ENCODE measurements around the gene ST6GALNAC3.
"Not testable (repeated sequence)": the region's sequence is repeated elsewhere in the genome, so short reads cannot be mapped to it uniquely, and the experiment has no call there.

Gene ST6GALNAC3

GRCh38 chr1:76070538-76070937, 4.0 kb upstream of the ST6GALNAC3 start:
- FAIRE-seq = no peak
- no peak for DNase-seq (ENCODE audit: insufficient read length, low spot score)

DNA sequence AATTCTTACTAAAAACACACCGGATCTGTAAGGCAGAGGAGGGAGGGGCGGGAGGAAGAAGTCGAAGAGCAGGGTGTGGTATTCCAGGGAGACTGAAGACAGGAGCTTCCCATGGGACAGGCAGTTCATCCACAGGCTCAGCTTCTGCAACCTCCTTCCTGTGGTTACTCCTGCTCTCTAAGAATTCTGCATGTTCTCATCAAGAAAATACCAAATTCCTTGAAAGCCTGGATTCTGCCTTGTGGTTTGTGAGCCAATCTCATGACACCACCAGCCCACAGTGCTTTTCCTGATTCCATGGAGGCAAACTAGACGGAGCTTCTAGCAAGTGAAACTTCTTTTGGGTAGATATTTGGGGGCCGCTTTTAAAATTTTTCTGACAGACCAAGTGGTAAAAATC, 1.1 kb upstream of the ST6GALNAC3 start:
- DNase-seq (ENCODE audit: insufficient read length, low spot score) (no peak), FAIRE-seq (no peak)

GRCh38 chr1:76075188-76075489, 593 bp downstream of the ST6GALNAC3 start:
- DNase-seq (ENCODE audit: insufficient read length, low spot score) (no peak), FAIRE-seq (no peak)

GRCh38 chr1:76075877-76076276, 1.3 kb downstream of the ST6GALNAC3 start:
- DNase-seq (ENCODE audit: insufficient read length, low spot score) (no peak), FAIRE-seq (no peak)

- FAIRE-seq (no peak), DNase-seq (ENCODE audit: insufficient read length, low spot score) (no peak)
Measured at GRCh38 chr1:76079475-76080227, 5.1 kb downstream of the ST6GALNAC3 start.

GRCh38 chr1:76080552-76081079, 6.1 kb downstream of the ST6GALNAC3 start:
- DNase-seq (ENCODE audit: insufficient read length, low spot score) (no peak), FAIRE-seq (no peak)

DNA sequence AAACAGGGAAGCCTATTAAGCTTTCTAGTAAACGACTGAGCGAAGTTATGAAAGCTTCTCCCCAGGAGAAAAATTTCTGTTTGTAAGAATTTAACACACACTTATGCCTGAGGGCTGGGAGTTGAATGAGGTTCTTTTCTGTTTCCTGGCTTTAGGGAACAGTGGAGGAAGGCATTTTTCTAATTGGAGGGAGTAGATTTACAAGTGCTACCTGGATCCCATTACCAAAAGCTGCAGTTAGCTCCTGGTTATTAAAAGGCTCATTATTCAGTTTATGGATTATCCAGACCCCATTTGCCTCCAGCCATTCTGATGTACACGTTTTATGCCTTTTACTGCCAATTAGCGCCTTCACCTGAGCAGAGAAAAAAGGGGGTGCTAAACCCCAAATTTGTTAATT, 7.5 kb downstream of the ST6GALNAC3 start:
- FAIRE-seq = no peak
- DNase-seq (ENCODE audit: insufficient read length, low spot score) = no peak

DNA sequence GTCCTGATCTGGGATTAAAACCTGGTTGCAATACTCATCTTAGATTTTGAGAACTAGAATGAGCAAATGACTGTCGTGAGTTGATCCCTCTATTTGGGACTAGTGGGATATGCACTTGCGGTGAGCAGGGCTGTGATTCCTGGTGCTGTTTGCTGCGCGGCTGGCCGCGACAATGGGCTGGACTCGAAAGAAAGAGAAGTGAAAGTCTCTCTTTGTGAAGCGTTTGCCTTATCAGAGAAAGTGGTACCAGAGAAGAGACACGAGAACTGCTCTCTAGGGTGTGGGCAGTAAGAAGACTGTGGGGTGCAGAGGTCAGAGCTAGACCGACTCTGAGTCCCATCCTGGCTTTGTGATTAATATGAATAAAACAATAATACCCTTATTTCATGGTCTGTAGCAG, 8.6 kb downstream of the ST6GALNAC3 start:
- FAIRE-seq = no peak
- no peak for DNase-seq (ENCODE audit: insufficient read length, low spot score)

- FAIRE-seq = no peak
- no peak for DNase-seq (ENCODE audit: insufficient read length, low spot score)
Measured at GRCh38 chr1:76084029-76084627, 9.6 kb downstream of the ST6GALNAC3 start.

DNA sequence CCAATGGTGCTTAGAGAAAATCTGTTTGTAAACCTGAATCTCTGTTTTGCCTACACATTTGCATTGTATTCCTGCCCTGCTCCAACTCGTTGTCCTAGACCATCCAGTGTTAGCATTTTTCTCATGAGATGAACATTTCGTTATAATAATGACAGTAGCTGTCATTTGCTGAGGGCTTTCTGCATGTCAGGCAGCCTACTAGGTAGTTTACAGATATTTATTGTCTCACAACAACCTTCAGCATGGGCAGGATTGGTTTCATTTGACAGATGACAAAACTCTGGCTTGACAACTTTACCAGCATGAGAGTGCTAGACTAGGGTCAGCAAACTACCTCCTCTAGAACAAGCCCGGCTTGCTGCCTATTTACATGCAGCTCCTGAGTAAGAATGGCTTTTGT, 10.1 kb downstream of the ST6GALNAC3 start:
- DNase-seq (ENCODE audit: insufficient read length, low spot score) = no peak
- FAIRE-seq = no peak

DNA sequence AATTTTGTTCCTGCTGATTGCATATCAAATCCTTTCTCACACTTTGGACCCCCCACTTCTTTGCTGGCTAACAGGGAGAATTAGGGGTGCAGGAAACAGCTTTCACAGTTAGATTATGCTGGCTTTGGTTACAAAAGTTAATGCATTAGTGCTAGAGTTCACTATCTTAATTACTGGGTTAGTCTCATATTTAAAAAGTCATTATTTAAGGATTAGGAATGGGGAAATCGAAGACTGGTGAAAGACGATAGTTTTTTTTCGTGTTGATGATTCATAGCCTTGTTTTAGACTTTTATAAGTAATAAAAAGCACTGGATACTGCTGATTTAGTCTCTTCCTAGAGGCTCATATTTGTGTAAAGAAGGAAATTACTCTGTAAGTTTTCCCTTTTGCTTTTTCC, 11.6 kb downstream of the ST6GALNAC3 start:
- no peak for FAIRE-seq
- DNase-seq (ENCODE audit: insufficient read length, low spot score) = no peak

- DNase-seq (ENCODE audit: insufficient read length, low spot score) = no peak
- FAIRE-seq = no peak
Measured at GRCh38 chr1:76086597-76086996, 12.1 kb downstream of the ST6GALNAC3 start.

- DNase-seq (ENCODE audit: insufficient read length, low spot score) = no peak
- FAIRE-seq = no peak
Measured at GRCh38 chr1:76090283-76091203, 16.0 kb downstream of the ST6GALNAC3 start.

DNA sequence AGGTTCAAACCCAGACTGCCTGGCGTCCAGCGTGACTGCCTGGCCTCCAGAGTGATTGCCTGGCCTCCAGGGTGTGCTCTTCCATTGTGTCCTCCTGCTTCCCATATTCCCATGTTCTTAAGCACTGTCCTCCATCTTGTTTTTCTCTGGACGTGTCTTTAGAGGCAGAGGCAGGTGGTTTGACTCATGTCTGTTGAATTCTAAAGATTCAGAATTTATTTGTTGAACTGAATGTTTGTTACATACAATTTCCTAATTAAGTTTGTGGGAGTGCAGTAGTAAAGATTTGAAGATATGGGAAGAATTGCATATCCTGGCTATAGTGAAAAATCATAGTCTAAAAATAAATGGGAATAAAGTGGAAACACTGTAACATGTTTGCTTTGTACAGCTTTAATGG, 18.3 kb downstream of the ST6GALNAC3 start:
- no peak for DNase-seq (ENCODE audit: insufficient read length, low spot score)
- FAIRE-seq = no peak

GRCh38 chr1:76093522-76094312, 19.2 kb downstream of the ST6GALNAC3 start:
- FAIRE-seq (no peak), DNase-seq (ENCODE audit: insufficient read length, low spot score) (no peak)

DNA sequence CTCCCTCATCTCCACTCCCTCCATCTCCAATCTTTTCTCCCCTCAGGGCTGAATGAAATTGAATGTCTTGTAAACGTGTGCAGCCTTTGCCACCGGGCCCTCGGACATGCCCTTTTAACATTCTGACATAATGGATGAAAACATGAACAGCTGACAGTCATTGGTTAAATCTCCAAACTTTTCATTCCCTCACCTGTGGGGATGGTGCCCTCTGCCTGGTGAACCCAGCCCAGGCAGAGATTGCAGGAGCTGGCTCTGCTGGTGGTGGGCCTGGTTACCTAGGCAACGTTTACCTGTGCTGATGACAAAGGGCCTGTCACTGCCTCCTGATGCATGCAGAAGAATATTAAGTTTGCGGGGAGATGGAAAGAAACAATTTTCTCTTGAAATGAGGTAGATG, 21.3 kb downstream of the ST6GALNAC3 start:
- FAIRE-seq (no peak), DNase-seq (ENCODE audit: insufficient read length, low spot score) (no peak)

DNA sequence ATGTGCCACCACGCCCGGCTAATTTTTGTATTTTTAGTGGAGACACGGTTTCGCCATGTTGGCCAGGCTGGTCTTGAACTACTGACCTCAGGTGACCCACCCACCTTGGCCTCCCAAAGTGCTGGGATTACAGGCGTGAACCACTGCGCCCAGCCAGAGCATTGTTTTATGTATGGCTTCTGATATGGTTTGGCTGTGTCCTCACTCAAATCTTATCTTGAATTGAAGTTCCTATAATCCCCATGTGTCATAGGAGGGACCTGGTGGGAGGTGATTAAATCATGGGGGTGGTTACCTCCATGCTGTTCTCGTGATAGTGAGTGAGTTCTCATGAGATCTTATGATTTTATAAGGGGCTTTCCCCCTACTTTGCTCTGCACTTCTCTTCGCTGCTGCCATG, 22.5 kb downstream of the ST6GALNAC3 start:
- not testable (repeated sequence) for DNase-seq (ENCODE audit: insufficient read length, low spot score); FAIRE-seq

DNA sequence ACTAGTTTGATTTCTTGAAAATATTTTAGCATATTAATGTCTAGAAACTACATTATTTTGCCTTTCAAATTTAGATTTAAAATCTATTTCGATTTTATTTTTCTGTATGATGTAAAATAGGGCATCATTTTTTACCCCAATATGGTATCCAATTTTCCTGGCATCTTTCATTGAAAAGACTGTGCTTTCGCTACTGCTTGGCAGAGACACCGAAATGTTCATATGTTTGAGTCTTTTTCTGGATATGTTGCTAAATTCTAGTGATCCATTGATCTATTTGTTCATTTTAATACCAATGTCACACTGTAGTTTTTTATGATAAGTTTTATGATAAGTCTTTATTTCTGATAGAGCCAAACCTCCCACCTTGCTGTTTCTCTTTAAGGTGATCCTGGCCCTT, 24.3 kb downstream of the ST6GALNAC3 start:
- FAIRE-seq = no peak
- DNase-seq (ENCODE audit: insufficient read length, low spot score) = no peak

GRCh38 chr1:76101548-76101947, 27.0 kb downstream of the ST6GALNAC3 start:
- DNase-seq (ENCODE audit: insufficient read length, low spot score) (no peak), FAIRE-seq (no peak)

DNA sequence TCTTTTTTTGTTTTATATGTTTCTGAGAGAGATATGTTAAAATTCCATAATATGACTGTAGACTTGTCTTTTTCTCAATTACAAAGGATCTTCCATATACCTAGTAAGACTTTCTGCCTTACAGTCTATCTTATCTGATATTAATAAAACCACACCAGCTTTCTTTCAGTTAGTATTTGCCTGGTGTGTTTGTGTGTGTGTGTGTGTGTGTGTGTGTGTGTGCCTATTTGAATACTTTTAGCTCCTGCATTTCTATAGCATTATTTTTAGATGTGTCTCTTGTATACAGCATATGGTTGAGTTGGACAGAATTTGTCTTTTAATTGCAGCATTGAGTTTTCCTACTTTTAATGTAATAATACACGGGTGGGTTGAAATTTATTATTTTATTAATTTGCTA, 27.5 kb downstream of the ST6GALNAC3 start:
- FAIRE-seq = no peak

GRCh38 chr1:76103034-76103433, 28.5 kb downstream of the ST6GALNAC3 start:
- DNase-seq (ENCODE audit: insufficient read length, low spot score) (no peak), FAIRE-seq (no peak)

More for the DNA sequence above, 27.5 kb downstream of the ST6GALNAC3 start:
- no peak for DNase-seq (ENCODE audit: insufficient read length, low spot score)

Measured in GM19239 (cell line).